H9 (cell line): ENCODE results near the gene CDH8. TPM values are rescaled to one million over a fixed set of nuclear protein-coding genes. Genes with fewer than 3 reads are reported as not detected.

Source experiments
- DNase-seq: peaks from one replicate; pipeline ENCODE4 v3.0.0-alpha.2; 2017
- H2AFZ ChIP-seq: one replicate; pipeline ENCODE4 v1.6.1; 2013; ENCODE audit warnings: mild to moderate bottlenecking, low read length, control low read depth, moderate library complexity
- H2AK5ac ChIP-seq: 2 replicates; pipeline ENCODE4 v1.6.1; 2013; ENCODE audit warnings: low read length, control low read depth, mixed read lengths; ENCODE audit not compliant: insufficient read length
- H2BK120ac ChIP-seq: one replicate; pipeline ENCODE4 v1.6.1; 2013; ENCODE audit warnings: low read depth, mild to moderate bottlenecking, low read length, control low read depth, inconsistent platforms; ENCODE audit not compliant: poor library complexity, severe bottlenecking
- H2BK12ac ChIP-seq: 2 replicates; pipeline ENCODE4 v1.6.1; 2013; ENCODE audit warnings: low read length, control low read depth, mixed read lengths, low read depth; ENCODE audit not compliant: insufficient read length
- H2BK15ac ChIP-seq: 2 replicates; pipeline ENCODE4 v1.6.1; 2013; ENCODE audit warnings: low read depth, low read length, control low read depth
- H2BK20ac ChIP-seq: one replicate; pipeline ENCODE4 v1.6.1; 2013; ENCODE audit warnings: low read depth, mild to moderate bottlenecking, low read length, control low read depth, inconsistent platforms; ENCODE audit not compliant: poor library complexity, severe bottlenecking
- H2BK5ac ChIP-seq: 2 replicates; pipeline ENCODE4 v1.6.1; 2013; ENCODE audit warnings: low read length, control low read depth, mixed read lengths; ENCODE audit not compliant: insufficient read length
- H3K14ac ChIP-seq: 2 replicates; pipeline ENCODE4 v1.6.1; 2013; ENCODE audit warnings: low read length, control low read depth; ENCODE audit not compliant: insufficient read depth
- H3K18ac ChIP-seq: 2 replicates; pipeline ENCODE4 v1.6.1; 2013; ENCODE audit warnings: low read depth, mild to moderate bottlenecking, mixed read lengths, low read length, control low read depth; ENCODE audit not compliant: insufficient read length
- H3K23ac ChIP-seq: 2 replicates; pipeline ENCODE4 v1.6.1; 2013; ENCODE audit warnings: low read length, control low read depth, mixed read lengths, low read depth; ENCODE audit not compliant: insufficient read length
- H3K23me2 ChIP-seq: 2 replicates; pipeline ENCODE4 v1.6.1; 2013; ENCODE audit warnings: low read depth, mild to moderate bottlenecking, mixed read lengths, low read length, control low read depth; ENCODE audit not compliant: insufficient read length, poor library complexity, severe bottlenecking
- H3K27ac ChIP-seq: 2 replicates; pipeline ENCODE4 v1.5.1; 2013; ENCODE audit warnings: low read length, control low read depth, mixed read lengths, low read depth; ENCODE audit not compliant: insufficient read length
- H3K27me3 ChIP-seq: 2 replicates; pipeline ENCODE4 v1.6.1; 2013; ENCODE audit warnings: low read length, control low read depth, inconsistent platforms; ENCODE audit not compliant: insufficient read depth
- H3K4ac ChIP-seq: 2 replicates; pipeline ENCODE4 v1.6.1; 2013; ENCODE audit warnings: low read depth, mild to moderate bottlenecking, control low read depth, inconsistent platforms, low read length, moderate library complexity
- H3K4me1 ChIP-seq: 2 replicates; pipeline ENCODE4 v1.6.1; 2013; ENCODE audit warnings: low read length, control low read depth, inconsistent platforms; ENCODE audit not compliant: insufficient read depth
- H3K4me2 ChIP-seq: 2 replicates; pipeline ENCODE4 v1.6.1; 2013; ENCODE audit warnings: low read length, control low read depth, mixed read lengths; ENCODE audit not compliant: insufficient read length, insufficient read depth
- H3K56ac ChIP-seq: 2 replicates; pipeline ENCODE4 v1.6.1; 2013; ENCODE audit warnings: low read depth, mild to moderate bottlenecking, mixed read lengths, low read length, control low read depth; ENCODE audit not compliant: insufficient read length
- H3K79me1 ChIP-seq: 2 replicates; pipeline ENCODE4 v1.6.1; 2013; ENCODE audit warnings: low read depth, mild to moderate bottlenecking, moderate library complexity, low read length, control low read depth, inconsistent platforms; ENCODE audit not compliant: insufficient read depth, poor library complexity, severe bottlenecking
- H3K79me2 ChIP-seq: 2 replicates; pipeline ENCODE4 v1.6.1; 2013; ENCODE audit warnings: low read length, control low read depth, inconsistent platforms; ENCODE audit not compliant: insufficient read depth
- H3K9ac ChIP-seq: 2 replicates; pipeline ENCODE4 v1.6.1; 2013; ENCODE audit warnings: low read length, control low read depth, mixed read lengths; ENCODE audit not compliant: insufficient read length; ENCODE audit errors: extremely low read depth
- H3K9me3 ChIP-seq: one replicate; pipeline ENCODE4 v1.6.1; 2013; ENCODE audit warnings: low read depth, low read length, inconsistent platforms; ENCODE audit not compliant: control insufficient read depth
- H3T11ph ChIP-seq: one replicate; pipeline ENCODE4 v1.6.1; 2013; ENCODE audit warnings: mild to moderate bottlenecking, low read length, control low read depth, inconsistent platforms
- H4K20me1 ChIP-seq: one replicate; pipeline ENCODE4 v1.6.1; 2013; ENCODE audit not compliant: control insufficient read depth, insufficient read length, insufficient read depth
- H4K5ac ChIP-seq: 2 replicates; pipeline ENCODE4 v1.6.1; 2013; ENCODE audit warnings: low read depth, mild to moderate bottlenecking, mixed read lengths, low read length, control low read depth; ENCODE audit not compliant: insufficient read length
- H4K8ac ChIP-seq: replicated peaks from 2 replicates; pipeline ENCODE4 v1.6.1; 2013; ENCODE audit warnings: low read length, control low read depth, mixed read lengths, low read depth; ENCODE audit not compliant: insufficient read length
- H4K91ac ChIP-seq: 2 replicates; pipeline ENCODE4 v1.6.1; 2013; ENCODE audit warnings: low read depth, mild to moderate bottlenecking, moderate library complexity, mixed read lengths, low read length, control low read depth; ENCODE audit not compliant: insufficient read length
- H3K27ac Mint-ChIP-seq, 3 experiments: 2 replicates in 2 of 3; 3 replicates in 1 of 3; pipeline ENCODE4 v1.8.0; 2020 to 2021; ENCODE audit warnings: mixed read lengths in 3 of 3, mild to moderate bottlenecking in 1 of 3, moderate library complexity in 1 of 3
- H3K27me3 Mint-ChIP-seq: 2 replicates; pipeline ENCODE4 v1.8.0; 2021; ENCODE audit warnings: low read depth, mild to moderate bottlenecking, moderate library complexity, mixed read lengths
- H3K36me3 Mint-ChIP-seq, 3 experiments: 2 replicates in 2 of 3; 3 replicates in 1 of 3; pipeline ENCODE4 v1.8.0; 2020 to 2021; ENCODE audit warnings: low read depth in 3 of 3, mixed read lengths in 3 of 3; ENCODE audit not compliant: insufficient read depth in 1 of 3
- H3K4me1 Mint-ChIP-seq, 2 experiments: 2 replicates each; pipeline ENCODE4 v1.8.0; 2020; ENCODE audit warnings: mixed read lengths in 2 of 2
- H3K4me3 Mint-ChIP-seq, 2 experiments: 2 replicates in 1 of 2; 3 replicates in 1 of 2; pipeline ENCODE4 v1.8.0; 2020 to 2021; ENCODE audit warnings: mild to moderate bottlenecking in 2 of 2, mixed read lengths in 2 of 2, moderate library complexity in 1 of 2
- H3K9me3 Mint-ChIP-seq, 2 experiments: 2 replicates in 1 of 2; 3 replicates in 1 of 2; pipeline ENCODE4 v1.8.0; 2020; ENCODE audit warnings: mild to moderate bottlenecking in 2 of 2, mixed read lengths in 2 of 2, moderate library complexity in 1 of 2
- CTCF ChIP-seq: fragments of 200-600 bp; sonication (generic); conservative IDR thresholded peaks from 3 replicates; pipeline ENCODE4 v1.8.0; 2021; ENCODE audit warnings: antibody characterized with exemption, mild to moderate bottlenecking
- WGBS: extraction: QIAGEN DNeasy Blood & Tissue Kit; methylation state at CpG from one replicate; pipeline ENCODE4 v1.1.7; 2013; ENCODE audit warnings: missing lambda C conversion rate, low lambda C conversion rate, mixed read lengths; ENCODE audit not compliant: insufficient read length; ENCODE audit errors: extremely low coverage; 5-methylcytosine and 5-hydroxymethylcytosine counted together
- total RNA-seq: library from RNA; stranded (reverse); gene quantifications from 2 replicates; pipeline ENCODE4 v1.2.1, GENCODE V29; 2021

CDH8 gene
- total RNA-seq, 1 experiment from 2014 or later: 12.0 TPM

- no peak overlapping the region for H2BK12ac ChIP-seq
- H3T11ph ChIP-seq: no peak overlapping the region
- H3K56ac ChIP-seq: no peak overlapping the region
- H3K4ac ChIP-seq: no peak overlapping the region
- no peaks in the 10 kb centered on the region for H3K79me2 ChIP-seq
- no peak overlapping the region for H3K9ac ChIP-seq
- no CpG with 5 or more reads among the region's 1 CpG for WGBS
- Mint-ChIP-seq H3K9me3 (no peaks in the 10 kb centered on the region), H3K36me3 (no peaks in the 10 kb centered on the region), H3K4me1 (peaks cover 12 to 28% of the 10 kb centered on the region in 2 experiments; a peak in 3 of 4 replicates), H3K27ac (no peak overlapping the region), H3K27me3 (no peaks in the 10 kb centered on the region), H3K4me3 (no peak overlapping the region)
- H3K9me3 ChIP-seq: no peaks in the 10 kb centered on the region
- no peak overlapping the region for H2BK120ac ChIP-seq
- no peak overlapping the region for H3K27ac ChIP-seq
- no peak overlapping the region for H3K18ac ChIP-seq
- H2BK5ac ChIP-seq: no peak overlapping the region
- no peak for TF ChIP-seq CTCF
- H3K4me2 ChIP-seq: no peak overlapping the region
- no peak overlapping the region for H2BK20ac ChIP-seq
- H3K27me3 ChIP-seq: no peaks in the 10 kb centered on the region
- H3K23me2 ChIP-seq: no peaks in the 10 kb centered on the region
- H2AFZ ChIP-seq: no peak overlapping the region
- 0 out of 2 replicates have a peak, but pooled peaks cover 5% of the 10 kb centered on the region for H3K4me1 ChIP-seq
- no peak overlapping the region for H4K91ac ChIP-seq
- H2BK15ac ChIP-seq: no peak overlapping the region
- no peak overlapping the region for H3K14ac ChIP-seq
- H4K8ac ChIP-seq: no peak overlapping the region
- no peak overlapping the region for H4K5ac ChIP-seq
- no peaks in the 10 kb centered on the region for H3K79me1 ChIP-seq
- DNase-seq: no peak
- no peak overlapping the region for H2AK5ac ChIP-seq
- H3K23ac ChIP-seq: no peak overlapping the region
- no peaks in the 10 kb centered on the region for H4K20me1 ChIP-seq
Measured at GRCh38 chr16:61929776-61930175, 106.5 kb downstream of the CDH8 start.
